Measurements from ENCODE around the gene OR5H2. TPM values are rescaled to one million over a fixed set of nuclear protein-coding genes. Genes with fewer than 3 reads are reported as not detected.

OR5H2 gene
- total and polyA plus RNA-seq, 2 donors (not counting 3 experiments of a cell fraction or from before 2014, with no cell fraction given): not detected

DNA sequence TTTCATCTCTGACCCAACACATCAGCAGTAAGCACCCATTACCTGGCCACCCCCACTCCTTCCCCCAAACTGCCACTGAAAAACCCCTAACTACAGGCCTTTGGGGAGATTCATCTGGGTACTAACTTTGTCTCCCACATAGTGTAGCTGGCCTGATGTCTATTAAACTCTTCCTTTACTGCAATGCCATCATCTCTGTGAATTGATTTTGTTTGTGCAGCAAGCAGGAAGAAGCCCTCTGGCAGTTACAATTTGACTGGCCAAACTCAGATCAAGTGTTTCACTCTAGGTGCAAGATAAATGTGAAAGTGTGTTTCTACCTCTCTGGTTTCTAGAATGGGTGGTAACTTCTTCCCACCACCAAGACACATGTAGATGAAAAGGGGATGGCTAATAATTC lies 44.6 kb downstream of the OR5H2 start:
- Histone ChIP-seq H3K4me1 (ENCODE audit: control insufficient read depth, extremely low read depth, insufficient read depth, low read length) (no peaks in the 10 kb centered on the region), H4K20me1 (replicated peaks; ENCODE audit: control insufficient read depth, extremely low read depth, insufficient read depth, low read length) (no peaks in the 10 kb centered on the region), H3K79me2 (ENCODE audit: control insufficient read depth, insufficient read depth, low read length) (no peaks in the 10 kb centered on the region), H3K4me3 (replicated peaks in 1 of 3; ENCODE audit: insufficient read depth in 1 of 3, low read depth in 1 of 3, low read length in 3 of 3) (no peak overlapping the region), H3K27ac (ENCODE audit: insufficient read depth, low read depth, low read length) (no peak overlapping the region), H3K27me3 (ENCODE audit: control insufficient read depth in 2 of 2, insufficient read depth in 2 of 2, low read length in 2 of 2) (peaks cover 2 to 11% of the 10 kb centered on the region in 2 experiments), H3K9ac (replicated peaks; ENCODE audit: extremely low read depth, insufficient read depth, low read length) (no peak overlapping the region), H3K4me2 (ENCODE audit: insufficient read depth, low read length) (no peak overlapping the region), H3K9me1 (replicated peaks; ENCODE audit: control insufficient read depth, extremely low read depth, insufficient read depth, low read length) (no peaks in the 10 kb centered on the region), H3K9me3 (replicated peaks; ENCODE audit: control insufficient read depth, insufficient read depth, low read length) (no peaks in the 10 kb centered on the region), H3K36me3 (ENCODE audit: control insufficient read depth in 2 of 2, extremely low read depth in 1 of 2, insufficient read depth in 2 of 2, low read length in 2 of 2) (no peaks in the 10 kb centered on the region), H2AFZ (ENCODE audit: low read depth, low read length) (no peak overlapping the region)
- CTCF ChIA-PET: interaction anchor here (1.2 kb wide), 1 partner anchor 17 kb away, joined by 5 read pairs; no protein-coding TSS in a partner anchor
- dilution Hi-C loops (cut with MboI; ENCODE audit: extremely low pct_ligation_motif_present, low sequenced_read_pairs) (no loop called here), intact Hi-C loops (cut with micrococcal nuclease) (no loop called here)
- no peak for TF ChIP-seq CTCF (IDR thresholded peaks at IDR 0.05; ENCODE audit: extremely low read depth in 1 of 2, insufficient read depth in 1 of 2, low read depth in 1 of 2, low read length in 2 of 2)
- no peak for TF ChIP-seq POLR2AphosphoS5 (IDR thresholded peaks at IDR 0.05; ENCODE audit: insufficient read depth, low read depth, low read length)
- TF ChIP-seq MYC (IDR thresholded peaks at IDR 0.05; ENCODE audit: low read depth, low read length): no peak
- TF ChIP-seq FOS (IDR thresholded peaks at IDR 0.05; ENCODE audit: borderline replicate concordance, insufficient read depth, low read length): no peak
- TF ChIP-seq GATA2 (IDR thresholded peaks at IDR 0.05; ENCODE audit: insufficient read depth, insufficient read length, low read depth, low read length): no peak
- TF ChIP-seq JUN (IDR thresholded peaks at IDR 0.05; ENCODE audit: borderline replicate concordance, insufficient read depth, insufficient read length, low read depth): no peak
- no peak for TF ChIP-seq POLR2A (IDR thresholded peaks at IDR 0.05; ENCODE audit: low read depth, low read length)
- no peak for TF ChIP-seq EZH2 (IDR thresholded peaks at IDR 0.05; ENCODE audit: borderline replicate concordance, low read depth, low read length, severe bottlenecking)
- TF ChIP-seq MAX (IDR thresholded peaks at IDR 0.05; ENCODE audit: insufficient read depth, insufficient read length): no peak
- no peak for FAIRE-seq
- DNase-seq (ENCODE audit: low read depth, low spot score): no peak
- POLR2A ChIA-PET: no interaction called here
- BruUV-seq (replicated peaks): no TSS peak

All from endothelial cell of umbilical vein (primary cell).